Parathyroid adenoma (tissue), 2 donors: ENCODE data around the gene DVL2.

ENCODE experiments used
- H2AFZ ChIP-seq: fragments of 300-600 bp; sonication (generic); one replicate; pipeline ENCODE4 v1.7.0; 2017; ENCODE audit warnings: antibody characterized with exemption, mild to moderate bottlenecking
- H3K27ac ChIP-seq: fragments of 300-600 bp; sonication (generic); one replicate; pipeline ENCODE4 v1.7.0; 2017
- H3K27me3 ChIP-seq: fragments of 300-600 bp; sonication (generic); one replicate; pipeline ENCODE4 v1.7.0; 2017; ENCODE audit warnings: low read length; ENCODE audit not compliant: control insufficient read depth, insufficient read depth
- H3K36me3 ChIP-seq: fragments of 300-600 bp; sonication (generic); one replicate; pipeline ENCODE4 v1.7.0; 2017; ENCODE audit warnings: low read length; ENCODE audit not compliant: control insufficient read depth, insufficient read depth
- H3K4me1 ChIP-seq: fragments of 300-600 bp; sonication (generic); one replicate; pipeline ENCODE4 v1.7.0; 2017; ENCODE audit warnings: control low read depth
- H3K4me2 ChIP-seq: fragments of 300-600 bp; sonication (generic); one replicate; pipeline ENCODE4 v1.7.0; 2017; ENCODE audit warnings: low read length
- H3K4me3 ChIP-seq: fragments of 300-600 bp; sonication (generic); one replicate; pipeline ENCODE4 v1.7.0; 2017; ENCODE audit warnings: low read depth, low read length
- H3K79me2 ChIP-seq: fragments of 300-600 bp; sonication (generic); one replicate; pipeline ENCODE4 v1.7.0; 2017; ENCODE audit warnings: control low read depth
- H3K9ac ChIP-seq: fragments of 300-600 bp; sonication (generic); one replicate; pipeline ENCODE4 v1.7.0; 2017; ENCODE audit warnings: mild to moderate bottlenecking
- H3K9me3 ChIP-seq: fragments of 300-600 bp; sonication (generic); one replicate; pipeline ENCODE4 v1.7.0; 2017; ENCODE audit warnings: low read length; ENCODE audit not compliant: control insufficient read depth
- CTCF ChIP-seq: fragments of 300-600 bp; sonication (generic); IDR thresholded peaks from one replicate; pipeline ENCODE4 v1.7.0; 2017; ENCODE audit warnings: antibody characterized with exemption, mild to moderate bottlenecking
- donor health status: primary hyperparathyroidism.

DVL2 gene

GRCh38 chr17:7251661-7252175 lies 17.4 kb upstream of the DVL2 start, which contains the start of gene CTDNEP1:
TSS of gene CTDNEP1 (minus strand) at chr17:7251734. CDS start at chr17:7251296, 438 bp downstream.
- TF ChIP-seq CTCF = no peak
- H3K9me3 ChIP-seq = no peaks in the 10 kb centered on the region
- H3K4me2 ChIP-seq = peak within 1 kb of the TSS; percentile 96
- H3K4me1 ChIP-seq = peaks cover 20% of the 10 kb centered on the region
- peak within 1 kb of the TSS; percentile 94 for H3K27ac ChIP-seq
- H3K9ac ChIP-seq = peak within 1 kb of the TSS; percentile 21
- H2AFZ ChIP-seq = peak within 1 kb of the TSS; percentile 70
- H3K36me3 ChIP-seq = no peaks in the 10 kb centered on the region
- H3K79me2 ChIP-seq = peaks cover 50% of the 10 kb centered on the region
- peak within 1 kb of the TSS; percentile 89 for H3K4me3 ChIP-seq
- no peaks in the 10 kb centered on the region for H3K27me3 ChIP-seq

GRCh38 chr17:7250695-7251627 lies 16.6 kb upstream of the DVL2 start:
- Histone ChIP-seq H3K4me1 (peaks cover 20% of the 10 kb centered on the region), H3K9ac (peak overlapping the region; percentile 21), H3K27ac (peak overlapping the region; percentile 94), H3K9me3 (no peaks in the 10 kb centered on the region), H2AFZ (peak overlapping the region; percentile 61), H3K79me2 (peaks cover 50% of the 10 kb centered on the region), H3K4me3 (peak overlapping the region; percentile 89), H3K27me3 (no peaks in the 10 kb centered on the region), H3K36me3 (no peaks in the 10 kb centered on the region), H3K4me2 (peak overlapping the region; percentile 95)
- TF ChIP-seq CTCF = no peak

GRCh38 chr17:7249830-7250229 lies 15.5 kb upstream of the DVL2 start:
- no peak overlapping the region for H3K9ac ChIP-seq
- H2AFZ ChIP-seq = no peak overlapping the region
- H3K4me1 ChIP-seq = peaks cover 20% of the 10 kb centered on the region
- no peak for TF ChIP-seq CTCF
- H3K36me3 ChIP-seq = no peaks in the 10 kb centered on the region
- H3K27ac ChIP-seq = no peak overlapping the region
- H3K4me2 ChIP-seq = peak overlapping the region; percentile 95
- H3K4me3 ChIP-seq = peak overlapping the region; percentile 89
- H3K27me3 ChIP-seq = no peaks in the 10 kb centered on the region
- peaks cover 50% of the 10 kb centered on the region for H3K79me2 ChIP-seq
- no peaks in the 10 kb centered on the region for H3K9me3 ChIP-seq

GRCh38 chr17:7249214-7249613 lies 14.9 kb upstream of the DVL2 start:
- TF ChIP-seq CTCF = no peak
- Histone ChIP-seq H3K36me3 (no peaks in the 10 kb centered on the region), H3K27ac (no peak overlapping the region), H3K9ac (no peak overlapping the region), H3K4me3 (no peak overlapping the region), H2AFZ (no peak overlapping the region), H3K79me2 (peaks cover 48% of the 10 kb centered on the region), H3K9me3 (no peaks in the 10 kb centered on the region), H3K4me1 (peaks cover 20% of the 10 kb centered on the region), H3K27me3 (no peaks in the 10 kb centered on the region), H3K4me2 (no peak overlapping the region)
